HG03045 (cell line): ENCODE results near the gene GRIK4.
"Not testable (repeated sequence)": the region's sequence is repeated elsewhere in the genome, so short reads cannot be mapped to it uniquely, and the experiment has no call there.

ENCODE experiments used
- ATAC-seq: cut with Tn5 transposase; IDR thresholded peaks from one replicate; pipeline ENCODE4 v1.9.1; 2021; ENCODE audit warnings: mild to moderate bottlenecking, moderate library complexity; ENCODE audit not compliant: unreplicated experiment

The GRIK4 gene

DNA sequence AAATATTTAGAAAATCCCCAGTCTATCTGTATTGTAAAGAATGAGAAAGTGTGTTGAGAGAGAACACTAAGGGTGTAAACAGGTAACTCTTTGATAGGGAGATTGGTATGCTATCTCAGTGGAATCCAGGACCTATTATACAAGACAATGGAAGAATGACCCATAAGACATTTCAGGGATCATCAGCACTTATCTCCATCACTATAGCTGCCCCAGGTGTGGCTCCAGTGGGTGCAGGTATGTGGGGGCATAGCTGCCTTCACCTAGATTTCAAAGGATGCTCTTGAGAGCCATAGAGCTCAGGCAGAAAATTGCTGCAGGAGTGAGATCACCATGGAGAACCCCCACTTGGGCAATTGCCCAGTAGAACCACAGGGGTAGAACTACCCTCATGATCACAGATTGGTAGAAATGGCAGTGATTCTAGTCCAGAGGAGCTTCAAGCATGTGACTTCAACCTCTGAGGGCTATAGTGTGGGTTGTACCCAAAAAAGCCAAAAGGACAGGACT is 260.1 kb downstream of the GRIK4 start:
- no peak for ATAC-seq

DNA sequence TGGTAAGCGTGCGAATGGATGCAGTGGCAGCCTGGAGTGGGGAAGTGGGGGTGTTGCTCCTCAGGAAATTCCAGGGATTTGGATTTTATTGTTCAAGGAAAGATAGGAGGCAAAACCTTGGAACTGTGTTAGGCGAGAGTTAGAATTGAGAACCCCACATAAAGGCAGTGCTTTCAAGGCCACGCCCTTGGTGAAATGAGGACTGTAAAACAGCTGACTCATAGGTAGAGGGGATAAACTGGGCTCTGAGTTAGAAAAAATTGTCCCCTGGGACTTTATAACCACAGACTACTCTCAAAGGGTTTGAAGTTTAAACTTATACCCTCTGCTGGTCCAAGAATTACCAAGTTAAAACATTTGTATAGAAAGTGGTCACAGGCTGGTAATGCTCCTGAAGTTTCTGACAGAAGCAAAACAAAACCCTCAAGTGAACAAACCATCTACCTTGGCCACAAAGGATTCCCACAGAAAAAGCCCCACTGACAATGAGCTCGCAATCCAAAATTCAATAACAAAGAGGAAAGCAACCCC is 262.0 kb downstream of the GRIK4 start:
- ATAC-seq, result peak; percentile 69

- no peak for ATAC-seq
Measured at GRCh38 chr11:120774591-120775386, 263.2 kb downstream of the GRIK4 start.

GRCh38 chr11:120775986-120776951 is 264.7 kb downstream of the GRIK4 start:
- no peak for ATAC-seq

GRCh38 chr11:120778685-120779490 is 267.3 kb downstream of the GRIK4 start:
- no peak for ATAC-seq

- no peak for ATAC-seq
Measured at GRCh38 chr11:120780239-120780638, 268.7 kb downstream of the GRIK4 start.

DNA sequence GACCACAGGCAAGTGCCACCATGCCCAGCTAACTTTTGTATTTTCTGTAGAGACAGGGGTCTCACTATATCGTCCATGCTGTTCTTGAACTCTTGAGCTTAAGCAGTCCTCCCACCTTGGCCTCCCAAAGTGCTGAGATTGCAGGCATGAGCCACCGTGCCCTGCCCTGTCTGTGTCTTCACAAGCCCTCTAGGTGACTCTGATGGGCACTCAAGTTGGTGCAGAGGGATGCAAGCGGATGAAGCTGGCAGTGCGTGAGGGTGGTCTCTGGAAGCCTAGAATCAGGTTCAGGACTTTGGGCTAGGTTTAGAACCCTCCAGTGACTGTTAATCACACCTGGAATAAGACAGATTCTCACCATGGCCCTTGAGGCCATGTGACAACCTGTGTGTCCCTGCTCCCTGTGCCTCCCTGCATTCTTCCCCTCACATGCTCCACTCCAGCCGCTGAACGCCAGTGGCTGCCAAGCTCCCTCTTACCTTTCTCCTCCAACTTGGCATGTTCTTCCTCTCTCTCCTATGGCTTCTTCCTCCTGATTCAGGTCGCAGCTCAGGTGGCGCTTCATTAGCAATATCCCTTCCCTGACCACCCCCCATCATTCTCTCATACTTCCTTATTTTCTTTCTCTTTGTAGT is 270.1 kb downstream of the GRIK4 start:
- no peak for ATAC-seq

DNA sequence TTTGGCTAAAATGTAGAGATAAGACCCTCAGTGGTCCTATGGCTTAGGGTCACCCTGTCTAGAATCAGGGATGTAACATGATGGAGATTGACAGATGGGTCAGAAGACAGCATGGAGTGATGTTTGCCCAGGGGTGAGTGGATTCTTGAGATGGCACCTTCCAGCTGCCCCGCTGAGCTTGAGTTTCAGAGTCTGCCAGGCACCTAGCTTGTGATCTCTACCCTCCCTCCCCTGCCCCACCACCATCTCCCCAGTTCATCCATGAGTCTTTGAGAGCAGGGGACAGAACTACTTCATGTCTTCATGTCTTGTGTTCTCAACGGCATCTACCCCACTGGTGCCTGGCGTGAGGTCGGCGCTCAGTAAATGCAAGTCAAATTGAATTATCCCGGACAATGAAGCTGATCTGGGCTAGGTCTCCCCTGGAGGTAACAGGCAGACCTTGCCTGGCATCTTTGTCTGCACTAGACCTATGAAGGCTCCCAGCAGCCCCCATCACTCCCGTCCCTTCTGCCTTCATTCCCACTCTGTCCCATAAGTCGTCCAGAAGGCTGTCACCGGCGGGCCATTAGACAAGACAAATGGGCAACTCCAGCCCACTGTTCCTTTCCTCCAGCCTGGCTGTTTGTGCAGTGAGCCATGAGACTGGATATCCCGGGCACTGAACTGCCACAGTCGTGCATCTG is 273.2 kb downstream of the GRIK4 start:
- ATAC-seq, result no peak

- ATAC-seq, result no peak
Measured at GRCh38 chr11:120785576-120785975, 274.0 kb downstream of the GRIK4 start.

DNA sequence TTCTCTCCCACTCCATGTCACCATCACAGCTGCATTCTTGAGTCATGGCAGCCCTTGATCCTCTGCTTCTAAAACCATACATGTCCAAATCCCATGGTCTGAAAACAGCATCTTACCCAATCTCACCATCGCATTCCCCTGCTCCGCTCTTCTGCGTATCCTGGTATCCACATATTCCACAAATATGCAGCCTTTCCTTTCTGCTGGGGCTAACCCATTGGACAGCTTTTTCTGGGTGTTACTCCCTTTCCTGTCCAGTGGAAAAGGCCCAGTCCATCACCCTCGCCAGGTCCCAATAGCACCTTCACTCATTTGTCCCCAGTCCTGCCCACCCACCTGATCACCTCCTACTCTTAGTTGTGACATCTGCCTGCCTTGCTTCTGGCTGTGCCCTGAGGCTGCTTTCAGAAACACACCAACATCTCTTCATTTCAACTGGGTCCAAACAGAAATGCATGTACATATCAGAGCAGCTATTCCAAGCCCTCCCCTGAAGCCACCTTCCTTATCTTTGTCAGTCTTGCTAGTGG is 274.7 kb downstream of the GRIK4 start:
- no peak for ATAC-seq

GRCh38 chr11:120787224-120787623 is 275.7 kb downstream of the GRIK4 start:
- ATAC-seq, result not testable (repeated sequence)

DNA sequence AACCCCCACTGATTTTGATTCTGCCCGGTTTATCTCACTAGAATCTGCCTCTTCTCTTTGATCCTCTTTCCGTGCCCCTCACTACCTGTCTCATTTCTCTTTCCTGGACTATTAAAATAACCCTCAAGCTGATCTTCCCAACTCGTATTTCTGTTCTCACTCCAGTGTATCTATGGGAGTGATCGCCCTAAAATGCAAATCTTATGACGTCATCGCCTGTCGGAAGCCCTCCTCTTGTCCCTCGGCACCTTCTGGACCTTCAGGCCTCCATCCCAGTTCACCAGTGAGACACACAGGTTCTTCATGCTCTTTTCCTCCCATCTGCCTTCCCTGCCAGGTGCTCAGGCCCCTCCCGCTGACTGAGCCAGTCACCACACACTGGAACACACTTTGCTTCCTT is 277.8 kb downstream of the GRIK4 start:
- ATAC-seq, result no peak

GRCh38 chr11:120792306-120792705 is 280.8 kb downstream of the GRIK4 start:
- no peak for ATAC-seq

DNA sequence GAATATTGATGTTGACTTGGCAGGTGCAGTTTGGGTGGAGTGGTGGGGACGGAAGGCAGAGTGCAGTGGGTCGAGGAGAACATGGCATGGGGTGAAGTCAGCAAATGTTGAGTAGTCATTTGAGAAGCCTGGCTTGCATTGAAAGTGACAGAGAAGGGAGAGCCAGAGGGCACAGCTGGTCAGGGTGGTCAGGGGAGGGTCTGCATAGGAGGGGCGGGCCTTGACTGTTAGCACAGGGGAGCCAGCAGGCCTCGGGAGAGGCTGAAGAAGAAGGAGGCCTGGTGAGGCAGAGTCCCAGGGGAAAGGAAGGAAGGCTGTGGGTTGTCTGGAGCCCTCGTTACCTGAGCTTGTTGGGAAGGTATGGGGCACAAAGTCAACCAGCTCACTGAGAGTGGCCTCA is 281.6 kb downstream of the GRIK4 start:
- ATAC-seq, result no peak

DNA sequence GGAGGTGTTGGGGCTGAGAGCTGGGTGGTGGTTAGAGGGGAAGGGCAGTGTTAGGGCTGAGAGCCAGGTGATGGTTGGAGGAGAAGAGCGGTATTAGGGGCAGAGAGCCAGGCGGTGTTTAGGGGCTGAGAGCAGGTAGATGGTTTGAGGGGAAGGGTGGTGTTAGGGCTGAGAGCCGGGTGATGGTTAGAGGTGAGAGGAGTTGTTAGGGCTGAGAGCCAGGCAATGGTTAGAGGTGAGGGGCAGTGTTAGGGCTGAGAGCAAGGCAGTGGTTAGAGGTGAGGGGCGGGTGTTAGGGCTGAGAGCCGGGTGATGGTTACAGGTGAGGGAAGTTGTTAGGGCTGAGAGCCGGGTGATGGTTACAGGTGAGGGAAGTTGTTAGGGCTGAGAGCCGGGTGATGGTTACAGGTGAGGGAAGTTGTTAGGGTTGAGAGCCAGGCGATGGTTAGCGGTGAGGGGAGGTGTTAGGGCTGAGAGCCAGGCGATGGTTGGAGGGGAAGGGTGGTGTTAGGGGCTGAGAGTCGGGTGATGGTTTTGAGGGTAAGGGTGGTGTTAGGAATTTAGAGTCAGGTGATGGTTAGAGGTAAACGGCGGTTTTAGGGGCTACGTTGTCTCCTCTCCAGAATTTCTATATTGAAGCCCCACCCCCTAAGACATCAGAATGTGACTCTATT is 282.4 kb downstream of the GRIK4 start:
- ATAC-seq, result no peak

- no peak for ATAC-seq
Measured at GRCh38 chr11:120794748-120795147, 283.2 kb downstream of the GRIK4 start.

GRCh38 chr11:120795185-120795584 is 283.6 kb downstream of the GRIK4 start:
- no peak for ATAC-seq

DNA sequence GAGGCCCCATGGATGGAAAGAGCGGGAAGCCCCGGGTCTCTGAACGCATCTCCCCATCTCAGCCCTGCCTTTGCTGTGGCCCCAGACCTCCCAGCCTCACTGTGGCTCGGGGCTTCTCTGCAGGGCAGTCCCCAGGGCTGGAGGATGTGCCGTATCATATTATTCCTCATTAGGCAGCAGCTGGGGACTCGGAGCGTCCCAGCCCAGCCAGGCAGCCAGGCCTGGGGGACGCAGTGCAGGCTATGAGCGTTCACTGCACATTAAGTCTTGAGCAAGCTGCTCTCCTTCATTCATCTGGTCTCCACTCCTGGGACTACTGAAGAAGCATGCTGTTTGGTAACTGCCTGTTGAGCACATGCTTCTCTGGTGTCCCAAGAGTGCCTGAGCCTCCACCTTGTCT is 285.6 kb downstream of the GRIK4 start:
- ATAC-seq, result no peak

- no peak for ATAC-seq
Measured at GRCh38 chr11:120798854-120799253, 287.3 kb downstream of the GRIK4 start.
